ENCODE results near the gene NAP1L4. TPM values are rescaled to one million over a fixed set of nuclear protein-coding genes. Genes with fewer than 3 reads are reported as not detected.
A peak's percentile ranks its signal among the peaks of the same experiment; 100 is the strongest.

The NAP1L4 gene
- polyA plus RNA-seq, 1 of the 3 experiments (the other 2 are of a cell fraction) = 104 TPM

DNA sequence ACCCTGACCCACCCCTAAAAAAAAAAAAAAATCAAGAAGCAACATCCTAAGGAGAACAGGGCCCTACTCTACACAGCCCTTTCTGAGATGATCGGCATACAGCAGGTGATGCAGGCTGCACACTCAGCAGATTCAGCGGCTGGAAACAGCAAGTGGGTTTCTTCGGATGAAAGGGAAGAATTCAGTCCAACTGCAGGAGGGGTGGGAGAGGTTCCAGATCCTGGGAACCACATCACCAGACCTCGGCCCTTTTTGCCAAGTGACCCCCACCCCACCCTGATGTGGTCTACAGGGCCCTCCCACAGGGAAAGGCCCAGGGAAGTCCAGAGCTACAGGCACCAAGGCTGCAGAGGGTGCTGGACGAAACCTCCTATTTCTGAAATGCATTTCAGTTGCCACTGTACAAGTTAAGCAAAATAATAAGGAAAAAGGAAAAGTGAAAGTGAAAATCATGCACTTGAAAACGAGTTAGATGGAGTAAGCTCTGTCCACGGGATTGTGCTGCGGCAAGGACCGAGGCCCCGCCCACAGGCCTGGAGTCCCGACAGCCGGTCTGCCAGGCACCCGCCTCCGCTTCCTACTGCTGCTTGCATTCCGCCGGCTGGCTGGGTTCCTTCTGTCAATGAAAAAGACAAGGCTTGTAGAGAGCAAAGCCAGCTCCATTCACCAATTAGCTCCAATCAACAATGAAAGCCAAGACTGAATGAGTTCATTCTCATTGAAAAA is 46.9 kb downstream of the NAP1L4 start (continued):
- TF ChIP-seq FOSL2 (IDR thresholded peaks at IDR 0.05; ENCODE audit: borderline replicate concordance, low read depth) (no peak), POLR2AphosphoS5 (IDR thresholded peaks at IDR 0.05; ENCODE audit: low read depth, low read length) (0 out of 2 replicates have a peak, but pooled peaks have one; percentile 7)

DNA sequence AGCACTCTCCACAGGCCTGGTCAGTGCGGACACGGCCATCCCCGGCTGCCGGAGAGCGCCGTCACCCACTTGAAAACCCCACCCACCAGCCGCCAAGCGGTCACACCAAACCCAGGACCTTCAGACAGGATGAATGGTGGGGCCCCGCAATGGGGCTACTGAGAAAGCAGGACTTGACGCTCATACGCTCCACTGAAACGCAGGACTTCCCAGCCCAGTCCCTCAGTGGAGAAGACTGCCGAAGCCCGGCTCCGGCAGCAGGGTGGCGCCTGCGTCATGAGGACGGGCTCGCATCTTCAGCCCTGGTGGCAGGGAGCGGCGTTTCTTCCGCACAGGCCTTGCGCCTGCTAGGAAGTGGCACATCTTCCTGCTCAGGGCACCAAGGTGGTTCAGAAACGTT is 47.6 kb downstream of the NAP1L4 start:
- DNase-seq = no peak
- Histone ChIP-seq H3K27me3 (ENCODE audit: insufficient read depth) (no peaks in the 10 kb centered on the region), H3K79me2 (ENCODE audit: insufficient read depth) (peaks cover 17% of the 10 kb centered on the region; the same call in 1 of the 2 replicates), H3K4me1 (ENCODE audit: control insufficient read depth in 1 of 2, insufficient read depth in 2 of 2, low read depth in 1 of 2, low read length in 1 of 2) (peaks cover 12 to 38% of the 10 kb centered on the region in 2 experiments), H3K4me3 (ENCODE audit: low read depth in 2 of 2, low read length in 1 of 2) (no peak overlapping the region), H3K9me2 (no peaks in the 10 kb centered on the region), H4K20me1 (ENCODE audit: insufficient read depth) (peaks cover 6% of the 10 kb centered on the region; the same call in 1 of the 2 replicates), H3K36me3 (replicated peaks in 1 of 2; ENCODE audit: control insufficient read depth in 1 of 2, insufficient read depth in 2 of 2, low read length in 1 of 2) (peaks cover 34 to 52% of the 10 kb centered on the region in 2 experiments), H3K27ac (ENCODE audit: low read depth in 2 of 2, low read length in 1 of 2) (no peak overlapping the region), H3F3A (replicated peaks; ENCODE audit: insufficient read depth) (peaks cover 13% of the 10 kb centered on the region), H3K9me3 (no peaks in the 10 kb centered on the region), H2AFZ (ENCODE audit: low read depth) (no peak overlapping the region), H3K9ac (no peak overlapping the region), H3K4me2 (no peak overlapping the region)
- TF ChIP-seq JUND (IDR thresholded peaks at IDR 0.05) (no peak), NRF1 (IDR thresholded peaks at IDR 0.05; ENCODE audit: low read depth, low read length) (no peak), NFIC (IDR thresholded peaks at IDR 0.05; ENCODE audit: borderline replicate concordance) (no peak), FOXM1 (IDR thresholded peaks at IDR 0.05; ENCODE audit: low read depth) (no peak), FOXJ3 (CRISPR knock-in tag; IDR thresholded peaks at IDR 0.05) (no peak), EZH2phosphoT487 (IDR thresholded peaks at IDR 0.05; ENCODE audit: borderline replicate concordance, low read depth) (no peak), MXI1 (IDR thresholded peaks at IDR 0.05; ENCODE audit: low read depth, low read length) (no peak)
- TF ChIP-seq, protein P1, sequence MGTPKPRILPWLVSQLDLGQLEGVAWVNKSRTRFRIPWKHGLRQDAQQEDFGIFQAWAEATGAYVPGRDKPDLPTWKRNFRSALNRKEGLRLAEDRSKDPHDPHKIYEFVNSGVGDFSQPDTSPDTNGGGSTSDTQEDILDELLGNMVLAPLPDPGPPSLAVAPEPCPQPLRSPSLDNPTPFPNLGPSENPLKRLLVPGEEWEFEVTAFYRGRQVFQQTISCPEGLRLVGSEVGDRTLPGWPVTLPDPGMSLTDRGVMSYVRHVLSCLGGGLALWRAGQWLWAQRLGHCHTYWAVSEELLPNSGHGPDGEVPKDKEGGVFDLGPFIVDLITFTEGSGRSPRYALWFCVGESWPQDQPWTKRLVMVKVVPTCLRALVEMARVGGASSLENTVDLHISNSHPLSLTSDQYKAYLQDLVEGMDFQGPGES (IDR thresholded peaks at IDR 0.05; ENCODE audit: low read depth, low read length) = no peak
- TF ChIP-seq, protein P2, sequence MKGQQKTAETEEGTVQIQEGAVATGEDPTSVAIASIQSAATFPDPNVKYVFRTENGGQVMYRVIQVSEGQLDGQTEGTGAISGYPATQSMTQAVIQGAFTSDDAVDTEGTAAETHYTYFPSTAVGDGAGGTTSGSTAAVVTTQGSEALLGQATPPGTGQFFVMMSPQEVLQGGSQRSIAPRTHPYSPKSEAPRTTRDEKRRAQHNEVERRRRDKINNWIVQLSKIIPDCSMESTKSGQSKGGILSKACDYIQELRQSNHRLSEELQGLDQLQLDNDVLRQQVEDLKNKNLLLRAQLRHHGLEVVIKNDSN (IDR thresholded peaks at IDR 0.05; ENCODE audit: borderline replicate concordance, low read depth) = no peak
- TF ChIP-seq, protein P3, sequence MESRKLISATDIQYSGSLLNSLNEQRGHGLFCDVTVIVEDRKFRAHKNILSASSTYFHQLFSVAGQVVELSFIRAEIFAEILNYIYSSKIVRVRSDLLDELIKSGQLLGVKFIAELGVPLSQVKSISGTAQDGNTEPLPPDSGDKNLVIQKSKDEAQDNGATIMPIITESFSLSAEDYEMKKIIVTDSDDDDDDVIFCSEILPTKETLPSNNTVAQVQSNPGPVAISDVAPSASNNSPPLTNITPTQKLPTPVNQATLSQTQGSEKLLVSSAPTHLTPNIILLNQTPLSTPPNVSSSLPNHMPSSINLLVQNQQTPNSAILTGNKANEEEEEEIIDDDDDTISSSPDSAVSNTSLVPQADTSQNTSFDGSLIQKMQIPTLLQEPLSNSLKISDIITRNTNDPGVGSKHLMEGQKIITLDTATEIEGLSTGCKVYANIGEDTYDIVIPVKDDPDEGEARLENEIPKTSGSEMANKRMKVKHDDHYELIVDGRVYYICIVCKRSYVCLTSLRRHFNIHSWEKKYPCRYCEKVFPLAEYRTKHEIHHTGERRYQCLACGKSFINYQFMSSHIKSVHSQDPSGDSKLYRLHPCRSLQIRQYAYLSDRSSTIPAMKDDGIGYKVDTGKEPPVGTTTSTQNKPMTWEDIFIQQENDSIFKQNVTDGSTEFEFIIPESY (IDR thresholded peaks at IDR 0.05; ENCODE audit: borderline replicate concordance, low read depth) = no peak
- TF ChIP-seq, protein P4, sequence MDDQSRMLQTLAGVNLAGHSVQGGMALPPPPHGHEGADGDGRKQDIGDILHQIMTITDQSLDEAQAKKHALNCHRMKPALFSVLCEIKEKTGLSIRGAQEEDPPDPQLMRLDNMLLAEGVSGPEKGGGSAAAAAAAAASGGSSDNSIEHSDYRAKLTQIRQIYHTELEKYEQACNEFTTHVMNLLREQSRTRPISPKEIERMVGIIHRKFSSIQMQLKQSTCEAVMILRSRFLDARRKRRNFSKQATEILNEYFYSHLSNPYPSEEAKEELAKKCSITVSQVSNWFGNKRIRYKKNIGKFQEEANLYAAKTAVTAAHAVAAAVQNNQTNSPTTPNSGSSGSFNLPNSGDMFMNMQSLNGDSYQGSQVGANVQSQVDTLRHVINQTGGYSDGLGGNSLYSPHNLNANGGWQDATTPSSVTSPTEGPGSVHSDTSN (IDR thresholded peaks at IDR 0.05) = no peak
- TF ChIP-seq, protein P5, sequence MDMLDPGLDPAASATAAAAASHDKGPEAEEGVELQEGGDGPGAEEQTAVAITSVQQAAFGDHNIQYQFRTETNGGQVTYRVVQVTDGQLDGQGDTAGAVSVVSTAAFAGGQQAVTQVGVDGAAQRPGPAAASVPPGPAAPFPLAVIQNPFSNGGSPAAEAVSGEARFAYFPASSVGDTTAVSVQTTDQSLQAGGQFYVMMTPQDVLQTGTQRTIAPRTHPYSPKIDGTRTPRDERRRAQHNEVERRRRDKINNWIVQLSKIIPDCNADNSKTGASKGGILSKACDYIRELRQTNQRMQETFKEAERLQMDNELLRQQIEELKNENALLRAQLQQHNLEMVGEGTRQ (IDR thresholded peaks at IDR 0.05; ENCODE audit: borderline replicate concordance, low read depth, low read length) = no peak
- POLR2A ChIA-PET = no interaction called here
- WGBS (ENCODE audit: low lambda C conversion rate) = 97% methylated on average over 17 of the region's 24 CpGs
- CTCF ChIA-PET = interaction anchor here (0.6 to 1.1 kb wide), 2 partner anchors 27 to 77 kb away, joined by 3 read pairs; no protein-coding TSS in a partner anchor

All from SK-N-SH (cell line).